OCI-LY7 (cell line): ENCODE measurements around the gene CDX1.

Experiments
- CTCF ChIP-seq: fragments of 200-600 bp; sonication (generic); conservative IDR thresholded peaks from 2 replicates; pipeline ENCODE4 v1.5.1; 2014; ENCODE audit warnings: mild to moderate bottlenecking, antibody characterized with exemption, low read length, moderate library complexity, mixed read lengths
- EZH2phosphoT487 ChIP-seq: fragments of 200-600 bp; sonication (generic); IDR thresholded peaks from 2 replicates; pipeline ENCODE4 v1.6.1; 2018; ENCODE audit warnings: low read depth, borderline replicate concordance, mild to moderate bottlenecking, mixed run types, antibody characterized with exemption, low read length, moderate library complexity, mixed read lengths

- TF ChIP-seq CTCF: no peak
- TF ChIP-seq EZH2phosphoT487: no peak
Measured at GRCh38 chr5:150189728-150190502, 23.3 kb downstream of the CDX1 start, which contains the start of gene SLC6A7.
